Stimulated activated naive B cell treated with anti-CD40 and anti-IgM and Interleukin-4, amounts not matched to agents 10 μg/mL and 1 μg/mL and 100 μg/mL, for 72 hours (primary cell): ENCODE results near the gene GRM6.

Experiments
- ATAC-seq, 2 donors: fragments of 150-1000 bp; cut with Tn5 transposase; replicated peaks; 2 replicates each; pipeline ENCODE4 v1.10.0; 2021; ENCODE audit warnings: moderate library complexity in 1 of 2
- DNase-seq: peaks from one replicate; pipeline ENCODE4 v3.0.0; 2021
- H3K27ac Mint-ChIP-seq: one replicate; pipeline ENCODE4 v1.8.0; 2022; ENCODE audit warnings: mild to moderate bottlenecking, mixed read lengths
- H3K27me3 Mint-ChIP-seq, 2 donors: one replicate each; pipeline ENCODE4 v1.8.0; 2022; ENCODE audit warnings: mixed read lengths in 2 of 2
- H3K36me3 Mint-ChIP-seq, 2 donors: one replicate each; pipeline ENCODE4 v1.8.0; 2022; ENCODE audit warnings: mixed read lengths in 2 of 2, mild to moderate bottlenecking in 1 of 2
- H3K4me1 Mint-ChIP-seq, 2 donors: one replicate each; pipeline ENCODE4 v1.8.0; 2022; ENCODE audit warnings: mixed read lengths in 2 of 2, mild to moderate bottlenecking in 1 of 2
- H3K4me3 Mint-ChIP-seq, 2 donors: one replicate each; pipeline ENCODE4 v1.8.0; 2022; ENCODE audit warnings: mild to moderate bottlenecking in 2 of 2, mixed read lengths in 2 of 2, moderate library complexity in 1 of 2
- H3K9me3 Mint-ChIP-seq, 2 donors: one replicate each; pipeline ENCODE4 v1.8.0; 2022; ENCODE audit warnings: mixed read lengths in 2 of 2, mild to moderate bottlenecking in 1 of 2

Gene GRM6

DNA sequence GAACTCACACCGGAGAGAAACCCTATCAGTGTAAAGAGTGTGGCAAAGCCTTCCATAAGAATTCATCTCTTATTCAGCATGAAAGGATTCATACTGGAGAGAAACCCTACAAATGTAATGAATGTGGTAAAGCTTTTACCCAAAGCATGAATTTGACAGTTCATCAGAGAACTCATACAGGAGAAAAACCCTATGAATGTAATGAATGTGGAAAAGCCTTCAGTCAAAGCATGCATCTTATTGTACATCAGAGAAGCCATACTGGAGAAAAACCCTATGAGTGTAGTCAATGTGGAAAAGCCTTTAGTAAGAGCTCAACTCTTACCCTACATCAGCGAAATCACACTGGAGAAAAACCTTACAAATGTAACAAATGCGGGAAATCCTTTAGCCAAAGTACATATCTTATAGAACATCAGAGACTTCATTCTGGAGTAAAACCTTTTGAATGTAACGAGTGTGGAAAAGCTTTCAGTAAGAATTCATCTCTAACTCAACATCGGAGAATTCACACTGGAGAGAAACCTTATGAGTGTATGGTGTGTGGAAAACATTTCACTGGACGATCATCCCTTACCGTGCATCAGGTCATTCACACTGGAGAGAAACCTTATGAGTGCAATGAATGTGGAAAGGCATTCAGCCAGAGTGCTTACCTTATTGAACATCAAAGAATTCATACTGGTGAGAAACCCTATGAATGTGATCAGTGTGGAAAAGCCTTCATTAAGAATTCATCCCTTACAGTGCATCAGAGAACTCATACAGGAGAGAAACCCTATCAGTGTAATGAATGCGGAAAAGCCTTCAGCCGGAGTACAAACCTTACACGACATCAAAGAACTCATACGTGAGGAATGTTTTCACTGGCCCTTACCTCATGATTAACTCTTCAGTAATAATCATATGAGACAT lies 63.0 kb downstream of the GRM6 start:
- Mint-ChIP-seq H3K4me3 (no peak overlapping the region), H3K9me3 (peaks cover 53 to 62% of the 10 kb centered on the region in 2 donors), H3K36me3 (peaks cover 55 to 85% of the 10 kb centered on the region in 2 donors), H3K27ac (no peak overlapping the region), H3K27me3 (no peaks in the 10 kb centered on the region), H3K4me1 (no peaks in the 10 kb centered on the region)
- no peak for ATAC-seq
- DNase-seq, result no peak
